T-cell (primary cell): ENCODE results near the gene HELZ. TPM values are rescaled to one million over a fixed set of nuclear protein-coding genes. Genes with fewer than 3 reads are reported as not detected.

Experiments used
- ATAC-seq, 4 experiments: fragments of 200-7000 bp in 3 of 4; fragments of 150-1000 bp in 1 of 4; cut with Tn5 transposase; replicated peaks in 1 of 4; 1 replicate in 3 of 4; 2 replicates in 1 of 4; pipeline ENCODE4 v1.10.0; 2021; ENCODE audit warnings: moderate library complexity in 3 of 4, mild to moderate bottlenecking in 2 of 4, moderate number of reproducible peaks in 1 of 4
- CTCF ChIA-PET, 2 donors: fragments of 300-600 bp; sonication (Branson Sonifier 250); formaldehyde crosslinking; loops; one replicate each; lab custom pipeline; 2022; ENCODE audit warnings: antibody characterized with exemption in 2 of 2; lab: Charles Lee
- POLR2A ChIA-PET, 2 donors: fragments of 300-600 bp; sonication (Branson Sonifier 250); formaldehyde crosslinking; loops; one replicate each; lab custom pipeline; 2022; ENCODE audit warnings: antibody characterized with exemption in 2 of 2; lab: Charles Lee
- DNase-seq, 35 experiments: peaks; one replicate each; pipeline versions ENCODE4 v3.0.0 to v3.0.0-alpha.2; 2013 to 2023
- H3K27ac ChIP-seq: one replicate; pipeline ENCODE4 v1.5.1; 2013; ENCODE audit warnings: low read length
- H3K27me3 ChIP-seq, 2 experiments: replicated peaks in 1 of 2; 1 replicate in 1 of 2; 2 replicates in 1 of 2; pipeline versions ENCODE4 v1.6.1 to v1.7.0; 2013; ENCODE audit warnings: low read length in 1 of 2, mixed read lengths in 1 of 2; ENCODE audit not compliant: control insufficient read depth in 2 of 2, insufficient read depth in 2 of 2; ENCODE audit errors: extremely low read depth in 1 of 2
- H3K36me3 ChIP-seq, 2 donors: 1 replicate in 1 of 2; 2 replicates in 1 of 2; pipeline versions ENCODE4 v1.6.1 to v1.7.0; 2013; ENCODE audit warnings: low read length in 1 of 2; ENCODE audit not compliant: control insufficient read depth in 2 of 2, insufficient read depth in 1 of 2; ENCODE audit errors: extremely low read depth in 1 of 2
- H3K4me1 ChIP-seq, 2 experiments: 1 replicate in 1 of 2; 2 replicates in 1 of 2; pipeline versions ENCODE4 v1.6.1 to v1.7.0; 2013; ENCODE audit warnings: low read length in 2 of 2, mixed read lengths in 1 of 2; ENCODE audit not compliant: insufficient read depth in 2 of 2, control insufficient read depth in 1 of 2; ENCODE audit errors: extremely low read depth in 1 of 2
- H3K4me3 ChIP-seq, 2 donors: 1 replicate in 1 of 2; 2 replicates in 1 of 2; pipeline versions ENCODE4 v1.5.1 to v1.7.0; 2013; ENCODE audit warnings: mild to moderate bottlenecking in 2 of 2, low read length in 1 of 2, moderate library complexity in 1 of 2; ENCODE audit not compliant: control insufficient read depth in 1 of 2; ENCODE audit errors: extremely low read depth in 1 of 2
- H3K9me3 ChIP-seq: 2 replicates; pipeline ENCODE4 v1.7.0; 2013
- H3K27ac Mint-ChIP-seq, 2 donors: one replicate each; pipeline ENCODE4 v1.8.0; 2020 to 2021; ENCODE audit warnings: mild to moderate bottlenecking in 2 of 2, mixed read lengths in 2 of 2
- H3K27me3 Mint-ChIP-seq, 2 donors: one replicate each; pipeline ENCODE4 v1.8.0; 2021 to 2022; ENCODE audit warnings: mixed read lengths in 2 of 2
- H3K36me3 Mint-ChIP-seq: one replicate; pipeline ENCODE4 v1.8.0; 2021; ENCODE audit warnings: mixed read lengths
- H3K4me1 Mint-ChIP-seq, 3 donors: one replicate each; pipeline ENCODE4 v1.8.0; 2020 to 2022; ENCODE audit warnings: mixed read lengths in 3 of 3, mild to moderate bottlenecking in 1 of 3
- H3K4me3 Mint-ChIP-seq, 3 donors: one replicate each; pipeline ENCODE4 v1.8.0; 2020 to 2022; ENCODE audit warnings: mild to moderate bottlenecking in 3 of 3, mixed read lengths in 3 of 3, moderate library complexity in 3 of 3
- H3K9me3 Mint-ChIP-seq, 3 donors: one replicate each; pipeline ENCODE4 v1.8.0; 2020 to 2022; ENCODE audit warnings: mixed read lengths in 3 of 3
- WGBS: methylation state at CpG from one replicate; pipeline ENCODE4 v1.1.5; 2013; ENCODE audit warnings: missing lambda C conversion rate; ENCODE audit not compliant: insufficient coverage; 5-methylcytosine and 5-hydroxymethylcytosine counted together
- total RNA-seq, 35 experiments: library from RNA in 6 of 35; stranded (reverse) in 6 of 35; fragments of 120-200 nt in 1 of 35; gene quantifications; one replicate each; pipeline versions ENCODE4 v1.2.1 to v1.2.4 and lab custom pipeline; 2013 to 2026

The HELZ gene
- total RNA-seq, 5 donors from 2014 or later (not counting 1 experiment from before 2014, with no cell fraction given), result 76.0 to 115 (median 91.6) TPM

DNA sequence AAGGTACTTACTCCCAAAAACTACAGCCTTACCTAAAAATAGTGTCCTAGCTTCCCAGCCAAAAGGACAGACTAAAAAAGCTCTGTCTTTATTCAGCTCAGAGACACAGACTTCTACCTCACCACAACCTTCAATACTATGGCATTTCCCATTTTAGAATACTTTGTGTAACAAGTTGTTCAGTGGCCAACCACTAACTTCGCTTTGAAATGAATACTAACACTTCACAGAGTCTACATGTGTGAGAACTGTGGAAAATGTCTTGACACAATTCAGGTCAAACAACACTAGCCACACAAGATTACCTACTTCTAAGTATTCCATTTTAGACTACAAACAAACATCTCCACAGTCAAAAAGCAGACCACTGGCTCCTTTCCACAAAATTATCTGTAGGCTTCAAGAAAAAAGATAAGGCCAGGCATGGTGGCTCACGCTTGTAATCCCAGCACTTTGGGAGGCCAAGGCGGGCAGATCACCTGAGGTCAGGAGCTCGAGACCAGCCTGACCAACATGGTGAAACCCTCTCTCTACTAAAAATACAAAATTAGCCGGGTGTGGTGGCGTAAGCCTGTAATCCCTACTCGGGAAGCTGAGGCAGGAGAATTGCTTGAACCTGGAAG lies 3.2 kb downstream of the HELZ start:
- Histone ChIP-seq H3K4me1 (peaks cover 22% of the 10 kb centered on the region in 2 experiments), H3K27me3 (peaks cover 0 to 6% of the 10 kb centered on the region in 2 experiments), H3K9me3 (no peaks in the 10 kb centered on the region), H3K36me3 (peaks cover 3 to 24% of the 10 kb centered on the region in 2 donors), H3K27ac (no peak overlapping the region), H3K4me3 (no peak overlapping the region)
- Mint-ChIP-seq H3K27me3 (no peaks in the 10 kb centered on the region), H3K4me1 (peaks cover 60 to 62% (median 60%) of the 10 kb centered on the region in 3 donors), H3K36me3 (peaks cover 23% of the 10 kb centered on the region), H3K27ac (peak overlapping the region; percentile 11 to 23), H3K9me3 (no peaks in the 10 kb centered on the region), H3K4me3 (peak overlapping the region; percentile 0 to 13 (median 3))
- ATAC-seq (no peak), DNase-seq (no peak)
- CTCF ChIA-PET, result interaction anchor here in 1 of 2 donors (1.7 kb wide), 1 partner anchor 20 kb away, joined by 7 read pairs; no protein-coding TSS in a partner anchor
- POLR2A ChIA-PET, result interaction anchor here in 1 of 2 donors (0.7 kb wide), 1 partner anchor 86 kb away, joined by 5 read pairs; no protein-coding TSS in a partner anchor
- WGBS, result no CpG with 5 or more reads among the region's 7 CpGs

DNA sequence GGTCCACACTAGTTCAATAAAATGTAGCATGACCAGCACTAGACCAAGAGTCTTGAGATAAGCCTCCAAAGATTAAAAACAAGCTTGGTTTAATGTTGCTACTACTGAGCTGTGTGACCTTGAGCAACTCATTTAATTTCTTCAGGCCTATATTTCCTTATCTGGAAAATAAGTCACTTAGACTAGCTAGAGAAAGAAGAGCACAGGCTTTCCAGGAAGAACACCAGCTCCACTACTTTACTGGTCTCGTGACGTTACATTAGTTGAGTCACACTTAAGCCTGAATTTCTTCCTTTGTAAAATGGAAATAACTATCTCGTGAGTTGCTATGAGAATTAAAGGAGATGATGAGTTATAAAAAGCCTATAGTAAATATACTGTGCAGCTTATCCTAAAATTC lies 5.4 kb downstream of the HELZ start:
- H3K9me3 Mint-ChIP-seq, result no peaks in the 10 kb centered on the region
- CTCF ChIA-PET, result interaction anchor here (1.3 to 1.9 kb wide), 2 partner anchors 17 to 18 kb away, joined by 7 to 12 read pairs; no protein-coding TSS in a partner anchor
- DNase-seq (no peak), ATAC-seq (no peak)
- peaks cover 41% of the 10 kb centered on the region for H3K36me3 Mint-ChIP-seq
- peaks cover 64 to 68% (median 66%) of the 10 kb centered on the region in 3 donors for H3K4me1 Mint-ChIP-seq
- H3K27me3 ChIP-seq, result no peaks in the 10 kb centered on the region
- no peak overlapping the region for H3K27ac ChIP-seq
- peaks cover 12 to 22% of the 10 kb centered on the region in 2 experiments for H3K4me1 ChIP-seq
- H3K4me3 ChIP-seq, result no peak overlapping the region
- no CpG with 5 or more reads among the region's 3 CpGs for WGBS
- no peaks in the 10 kb centered on the region for H3K27me3 Mint-ChIP-seq
- POLR2A ChIA-PET, result no interaction called here
- H3K27ac Mint-ChIP-seq, result no peak overlapping the region
- H3K9me3 ChIP-seq, result no peaks in the 10 kb centered on the region
- no peak overlapping the region for H3K4me3 Mint-ChIP-seq
- peaks cover 8 to 32% of the 10 kb centered on the region in 2 donors for H3K36me3 ChIP-seq

DNA sequence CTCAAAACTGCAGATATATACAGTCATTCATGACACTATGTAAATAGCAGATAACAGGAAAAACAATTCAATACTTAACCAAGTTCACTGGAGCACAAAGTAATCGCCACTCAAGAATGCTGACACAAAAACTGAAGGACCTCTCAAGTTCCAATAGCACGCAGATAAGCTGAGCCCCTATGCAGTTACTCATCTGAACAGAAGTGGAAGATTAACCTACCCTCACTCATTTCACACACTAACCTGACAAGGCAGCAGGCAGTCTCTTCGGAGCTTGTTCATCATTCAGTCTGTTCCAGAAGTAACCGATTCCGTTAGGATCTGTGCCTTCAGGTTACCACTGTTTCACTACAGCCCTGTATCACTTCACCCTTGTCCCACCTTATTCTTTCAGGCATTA lies 6.0 kb downstream of the HELZ start:
- peaks cover 66 to 69% (median 67%) of the 10 kb centered on the region in 3 donors for H3K4me1 Mint-ChIP-seq
- ChIA-PET POLR2A (no interaction called here), CTCF (interaction anchor here (0.5 to 1.9 kb wide), 4 partner anchors 11 to 453 kb away, joined by 3 to 12 read pairs (median 5); no protein-coding TSS in a partner anchor)
- H3K27me3 ChIP-seq, result no peaks in the 10 kb centered on the region
- no peaks in the 10 kb centered on the region for H3K9me3 Mint-ChIP-seq
- no peak overlapping the region for H3K27ac ChIP-seq
- DNase-seq, result no peak
- H3K4me3 ChIP-seq, result no peak overlapping the region
- H3K27me3 Mint-ChIP-seq, result no peaks in the 10 kb centered on the region
- H3K27ac Mint-ChIP-seq, result peak overlapping the region in 1 of 2 donors; percentile 32
- ATAC-seq, result no peak
- H3K9me3 ChIP-seq, result no peaks in the 10 kb centered on the region
- peaks cover 8 to 38% of the 10 kb centered on the region in 2 donors for H3K36me3 ChIP-seq
- 89% methylated on average over 5 of the region's 5 CpGs for WGBS
- no peak overlapping the region for H3K4me3 Mint-ChIP-seq
- H3K4me1 ChIP-seq, result peaks cover 6 to 19% of the 10 kb centered on the region in 2 experiments
- peaks cover 46% of the 10 kb centered on the region for H3K36me3 Mint-ChIP-seq

DNA sequence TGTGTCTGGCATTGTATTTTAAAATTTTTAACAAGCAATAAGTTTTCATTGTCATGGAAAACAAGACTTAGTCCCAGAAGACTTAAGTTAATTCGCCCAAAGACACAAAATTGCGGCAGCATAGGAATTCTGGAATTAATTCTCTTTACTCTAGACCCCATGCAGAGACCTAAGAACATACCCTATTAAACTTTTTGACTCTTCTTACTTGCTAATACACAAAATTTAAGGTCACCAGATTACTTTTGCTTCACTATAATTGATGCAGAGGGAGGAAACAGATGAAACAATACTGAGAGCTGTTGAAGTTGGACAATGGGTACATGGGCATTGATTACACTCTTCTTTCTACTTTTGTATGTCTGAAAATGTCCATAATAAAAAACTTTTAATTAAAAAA lies 12.6 kb downstream of the HELZ start:
- Mint-ChIP-seq H3K9me3 (no peaks in the 10 kb centered on the region), H3K4me3 (no peak overlapping the region), H3K27me3 (no peaks in the 10 kb centered on the region), H3K4me1 (peaks cover 47 to 53% (median 50%) of the 10 kb centered on the region in 3 donors), H3K27ac (no peak overlapping the region), H3K36me3 (peaks cover 57% of the 10 kb centered on the region)
- no peak for DNase-seq
- no peak for ATAC-seq
- H3K27me3 ChIP-seq, result no peaks in the 10 kb centered on the region
- no CpG with 5 or more reads among the region's 2 CpGs for WGBS
- peaks cover 0 to 8% of the 10 kb centered on the region in 2 experiments for H3K4me1 ChIP-seq
- CTCF ChIA-PET, result no interaction called here
- peaks cover 8 to 31% of the 10 kb centered on the region in 2 donors for H3K36me3 ChIP-seq
- POLR2A ChIA-PET, result no interaction called here
- H3K9me3 ChIP-seq, result no peaks in the 10 kb centered on the region
- no peak overlapping the region for H3K4me3 ChIP-seq
- H3K27ac ChIP-seq, result no peak overlapping the region

DNA sequence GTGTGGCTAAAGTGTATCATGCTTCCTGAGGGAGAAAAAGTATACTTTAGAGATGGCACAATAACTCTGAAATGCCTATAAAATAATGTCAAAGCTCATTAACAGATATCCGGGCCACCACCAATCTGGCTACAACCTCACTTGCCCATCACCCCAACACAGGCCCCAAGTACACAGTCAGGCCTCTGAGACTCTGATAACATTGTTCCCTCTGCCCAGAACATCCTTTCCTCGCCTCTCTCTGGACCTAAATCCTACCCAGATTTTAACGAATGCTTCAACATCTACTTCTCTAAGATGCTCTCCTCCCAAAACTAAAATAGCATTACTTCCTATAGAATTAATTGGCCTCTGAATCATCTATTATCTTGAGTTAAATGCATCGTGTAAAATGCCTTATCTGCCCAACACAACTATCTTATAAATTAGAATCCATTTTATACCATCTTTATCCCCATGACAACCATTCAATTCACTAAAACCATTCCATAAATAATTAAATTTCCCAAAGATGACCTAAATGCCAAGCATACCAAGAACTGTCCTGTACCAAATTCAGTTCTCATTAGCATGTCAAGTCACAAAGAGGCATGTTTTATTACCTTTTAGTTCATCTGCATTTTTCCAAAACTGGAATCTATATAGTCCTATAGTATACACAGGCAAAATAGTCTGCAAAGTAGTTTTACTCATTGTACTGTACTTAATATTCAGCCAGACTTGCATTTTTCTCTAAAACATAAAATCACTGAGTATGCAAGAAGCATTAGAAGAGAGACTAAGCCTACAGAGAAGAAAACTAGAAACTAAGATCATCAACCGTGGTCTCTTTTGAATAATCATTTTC lies 15.7 kb downstream of the HELZ start:
- Mint-ChIP-seq H3K27me3 (no peaks in the 10 kb centered on the region), H3K27ac (no peak overlapping the region), H3K4me3 (no peak overlapping the region), H3K9me3 (no peaks in the 10 kb centered on the region), H3K36me3 (peaks cover 52% of the 10 kb centered on the region), H3K4me1 (peaks cover 54 to 58% (median 55%) of the 10 kb centered on the region in 3 donors)
- ChIA-PET CTCF (interaction anchor here in 1 of 2 donors (0.7 kb wide), 1 partner anchor 194 kb away, joined by 4 read pairs; no protein-coding TSS in a partner anchor), POLR2A (interaction anchor here (0.6 kb wide), 3 partner anchors 24 to 1792 kb away, joined by 3 read pairs; no protein-coding TSS in a partner anchor)
- ATAC-seq (no peak), DNase-seq (no peak)
- Histone ChIP-seq H3K36me3 (peaks cover 0 to 17% of the 10 kb centered on the region in 2 donors), H3K9me3 (no peaks in the 10 kb centered on the region), H3K27me3 (no peaks in the 10 kb centered on the region), H3K4me1 (peaks cover 0 to 11% of the 10 kb centered on the region in 2 experiments), H3K27ac (no peak overlapping the region), H3K4me3 (no peak overlapping the region)
- 96% methylated on average over 4 of the region's 5 CpGs for whole genome bisulfite sequencing

DNA sequence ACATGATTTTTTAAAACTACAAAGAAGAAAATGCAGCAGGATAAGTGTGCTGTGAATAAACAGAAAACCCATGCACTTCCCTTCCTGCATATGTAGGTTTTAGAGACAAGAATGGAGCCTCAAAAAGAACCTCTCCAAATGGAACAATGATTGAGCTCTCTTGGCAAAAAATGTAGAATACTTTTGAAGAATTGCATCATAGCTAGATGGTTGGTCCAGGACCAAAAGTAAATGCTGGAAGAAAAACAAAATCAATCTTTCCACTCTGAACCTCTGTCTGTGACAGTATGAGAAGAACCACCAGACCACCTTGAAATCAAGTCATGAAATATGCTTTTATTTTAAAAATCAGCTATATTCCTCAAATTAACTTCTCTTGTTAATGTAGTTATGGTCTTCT lies 17.5 kb downstream of the HELZ start:
- Mint-ChIP-seq H3K27ac (no peak overlapping the region), H3K4me1 (peaks cover 61 to 68% (median 65%) of the 10 kb centered on the region in 3 donors), H3K4me3 (no peak overlapping the region), H3K36me3 (peaks cover 50% of the 10 kb centered on the region), H3K9me3 (no peaks in the 10 kb centered on the region), H3K27me3 (no peaks in the 10 kb centered on the region)
- Histone ChIP-seq H3K4me3 (no peak overlapping the region), H3K27me3 (no peaks in the 10 kb centered on the region), H3K27ac (no peak overlapping the region), H3K9me3 (no peaks in the 10 kb centered on the region), H3K36me3 (peaks cover 0 to 7% of the 10 kb centered on the region in 2 donors), H3K4me1 (peaks cover 0 to 16% of the 10 kb centered on the region in 2 experiments)
- DNase-seq (no peak), ATAC-seq (no peak)
- CTCF ChIA-PET, result interaction anchor here in 1 of 2 donors (0.6 kb wide), 2 partner anchors 61 to 1259 kb away, joined by 3 to 5 read pairs; no protein-coding TSS in a partner anchor
- POLR2A ChIA-PET, result no interaction called here
